Cardiac fibroblast (primary cell): ENCODE data around the gene CENPV.

ENCODE experiments used
- DNase-seq, 2 donors: peaks; one replicate each; pipeline versions ENCODE4 v3.0.0 to v3.0.0-alpha.2; 2010; ENCODE audit warnings: low read depth in 2 of 2
- H3K4me3 ChIP-seq, 2 donors: replicated peaks in 1 of 2; 1 replicate in 1 of 2; 2 replicates in 1 of 2; pipeline ENCODE4 v1.5.1; 2011; ENCODE audit warnings: low read depth in 2 of 2, low read length in 2 of 2, mild to moderate bottlenecking in 2 of 2, moderate library complexity in 1 of 2
- CTCF ChIP-seq: IDR thresholded peaks from one replicate; pipeline ENCODE4 v1.5.1; 2011; ENCODE audit warnings: low read depth, mild to moderate bottlenecking, low read length, inconsistent platforms

CENPV gene

GRCh38 chr17:16358394-16358793, 5.1 kb upstream of the CENPV start:
- H3K4me3 ChIP-seq: no peak overlapping the region
- TF ChIP-seq CTCF: no peak
- no peak for DNase-seq

GRCh38 chr17:16354585-16354984, 1.3 kb upstream of the CENPV start:
- no peak for TF ChIP-seq CTCF
- no peak overlapping the region for H3K4me3 ChIP-seq
- DNase-seq: no peak

GRCh38 chr17:16352667-16353316, 477 bp downstream of the CENPV start:
- peak; percentile 24 to 36 for DNase-seq
- TF ChIP-seq CTCF: no peak
- H3K4me3 ChIP-seq: peak overlapping the region; percentile 56 to 59

- peak; percentile 29 to 37 for DNase-seq
- TF ChIP-seq CTCF: no peak
- H3K4me3 ChIP-seq: peak overlapping the region; percentile 56 to 59
Observed at GRCh38 chr17:16352303-16352666, 984 bp downstream of the CENPV start.

GRCh38 chr17:16351831-16352230, 1.4 kb downstream of the CENPV start:
- H3K4me3 ChIP-seq: peak overlapping the region; percentile 56 to 59
- TF ChIP-seq CTCF: no peak
- DNase-seq: peak; percentile 40 to 75

GRCh38 chr17:16349431-16349830, 3.8 kb downstream of the CENPV start:
- TF ChIP-seq CTCF: no peak
- H3K4me3 ChIP-seq: no peak overlapping the region
- DNase-seq: no peak

- no peak for TF ChIP-seq CTCF
- H3K4me3 ChIP-seq: no peak overlapping the region
- DNase-seq: no peak
Observed at GRCh38 chr17:16348586-16348985, 4.7 kb downstream of the CENPV start.
